GM23338 (cell line): ENCODE results near the gene SBK3. TPM values are rescaled to one million over a fixed set of nuclear protein-coding genes. Genes with fewer than 3 reads are reported as not detected.
"Not testable (repeated sequence)": the region's sequence is repeated elsewhere in the genome, so short reads cannot be mapped to it uniquely, and the experiment has no call there.

Experiments
- ATAC-seq: fragments of 200-7000 bp; cut with Tn5 transposase; 3 replicates; pipeline ENCODE4 v1.9.1; 2020
- DNase-seq: peaks from one replicate; pipeline ENCODE4 v3.0.0-alpha.2; 2015; ENCODE audit warnings: low spot score
- H2AFZ ChIP-seq: fragments of 200-600 bp; sonication (generic); 2 replicates; pipeline ENCODE4 v1.8.0; 2016; ENCODE audit warnings: antibody characterized with exemption, mild to moderate bottlenecking, moderate library complexity
- H3F3A ChIP-seq: fragments of 200-600 bp; sonication (generic); replicated peaks from 2 replicates; pipeline ENCODE4 v1.8.0; 2017; ENCODE audit warnings: antibody characterized with exemption, mixed run types, low read depth
- H3K27ac ChIP-seq: fragments of 200-600 bp; sonication (generic); 2 replicates; pipeline ENCODE4 v1.6.1; 2016; ENCODE audit warnings: low read depth
- H3K27me3 ChIP-seq: fragments of 200-600 bp; sonication (generic); 2 replicates; pipeline ENCODE4 v1.8.0; 2016; ENCODE audit warnings: mild to moderate bottlenecking, mixed run types, moderate library complexity; ENCODE audit not compliant: insufficient read depth
- H3K36me3 ChIP-seq: fragments of 200-600 bp; sonication (generic); 2 replicates; pipeline ENCODE4 v1.8.0; 2016; ENCODE audit warnings: mild to moderate bottlenecking; ENCODE audit not compliant: insufficient read depth
- H3K4me1 ChIP-seq: fragments of 200-600 bp; sonication (generic); 2 replicates; pipeline ENCODE4 v1.8.0; 2016; ENCODE audit warnings: mild to moderate bottlenecking, moderate library complexity; ENCODE audit not compliant: insufficient read depth
- H3K4me2 ChIP-seq: fragments of 200-600 bp; sonication (generic); 2 replicates; pipeline ENCODE4 v1.7.1; 2017; ENCODE audit warnings: mixed run types
- H3K4me3 ChIP-seq: fragments of 200-600 bp; sonication (generic); 2 replicates; pipeline ENCODE4 v1.6.1; 2016; ENCODE audit warnings: mixed run types
- H3K79me2 ChIP-seq: fragments of 200-600 bp; sonication (generic); replicated peaks from 2 replicates; pipeline ENCODE4 v1.8.0; 2017; ENCODE audit warnings: mild to moderate bottlenecking; ENCODE audit not compliant: insufficient read depth
- H3K9me2 ChIP-seq: fragments of 200-600 bp; sonication (generic); 2 replicates; pipeline ENCODE4 v1.8.0; 2017; ENCODE audit not compliant: insufficient read depth
- H4K20me1 ChIP-seq: fragments of 200-600 bp; sonication (generic); replicated peaks from 2 replicates; pipeline ENCODE4 v1.8.0; 2017; ENCODE audit warnings: mild to moderate bottlenecking; ENCODE audit not compliant: insufficient read depth
- H3K27ac Mint-ChIP-seq: 2 replicates; pipeline ENCODE4 v1.8.0; 2020; ENCODE audit warnings: inconsistent platforms, mild to moderate bottlenecking, moderate library complexity, mixed read lengths
- H3K27me3 Mint-ChIP-seq: 3 replicates; pipeline ENCODE4 v1.8.0; 2022; ENCODE audit warnings: low read depth, mild to moderate bottlenecking, moderate library complexity, mixed read lengths, inconsistent platforms; ENCODE audit not compliant: insufficient read depth, poor library complexity
- H3K36me3 Mint-ChIP-seq: 3 replicates; pipeline ENCODE4 v1.8.0; 2021; ENCODE audit warnings: low read depth, mild to moderate bottlenecking, inconsistent platforms, moderate library complexity, mixed read lengths
- H3K4me1 Mint-ChIP-seq: 3 replicates; pipeline ENCODE4 v1.8.0; 2020; ENCODE audit warnings: mild to moderate bottlenecking, inconsistent platforms, mixed read lengths
- H3K4me3 Mint-ChIP-seq: 3 replicates; pipeline ENCODE4 v1.8.0; 2021; ENCODE audit warnings: moderate library complexity, mild to moderate bottlenecking, inconsistent platforms, mixed read lengths
- H3K9me3 Mint-ChIP-seq: 3 replicates; pipeline ENCODE4 v1.8.0; 2020; ENCODE audit warnings: moderate library complexity, mild to moderate bottlenecking, inconsistent platforms, mixed read lengths
- CTCF ChIP-seq, 2 experiments: fragments of 200-600 bp in 1 of 2; sonication (generic) in 1 of 2; conservative IDR thresholded peaks; 2 replicates each; pipeline versions ENCODE4 v1.5.1 to v1.6.1; 2016 to 2017; ENCODE audit warnings: antibody characterized with exemption in 2 of 2, low read depth in 2 of 2, mild to moderate bottlenecking in 2 of 2, moderate library complexity in 1 of 2
- JUNB ChIP-seq: IDR thresholded peaks from one replicate; pipeline ENCODE4 v1.6.1; 2016; ENCODE audit warnings: antibody characterized with exemption; ENCODE audit not compliant: unreplicated experiment
- ZNF114 ChIP-seq: fragments of 250-450 bp; sonication (Bioruptor Pico); IDR thresholded peaks from 2 replicates; pipeline ENCODE4 v1.5.0; 2020; ENCODE audit warnings: mild to moderate bottlenecking, moderate library complexity
- ZNF462 ChIP-seq: fragments of 250-450 bp; sonication (Bioruptor Pico); IDR thresholded peaks from 2 replicates; pipeline ENCODE4 v1.5.0; 2020; ENCODE audit warnings: mild to moderate bottlenecking, moderate library complexity
- polyA plus RNA-seq: library from polyadenylated mRNA; unstranded; fragments of >200 nt; fragmentation: Nextera tagmentation; extraction: Ambion mirVana; gene quantifications from 2 replicates; pipeline ENCODE4 v1.2.1, GENCODE V29; 2016
- total RNA-seq: library from RNA; depleted of rRNA; stranded (reverse); fragments of >200 nt; shearing (Covaris generic); gene quantifications from 2 replicates; pipeline ENCODE4 v1.2.3, GENCODE V29; 2014
- TF ChIP-seq, protein P1 (sequence below): IDR thresholded peaks from one replicate; pipeline ENCODE4 v1.6.1; 2018; ENCODE audit warnings: antibody characterized with exemption; ENCODE audit not compliant: unreplicated experiment

Gene SBK3
- total and polyA plus RNA-seq, 2 experiments from 2014 or later = 0.27 to 0.94 TPM

DNA sequence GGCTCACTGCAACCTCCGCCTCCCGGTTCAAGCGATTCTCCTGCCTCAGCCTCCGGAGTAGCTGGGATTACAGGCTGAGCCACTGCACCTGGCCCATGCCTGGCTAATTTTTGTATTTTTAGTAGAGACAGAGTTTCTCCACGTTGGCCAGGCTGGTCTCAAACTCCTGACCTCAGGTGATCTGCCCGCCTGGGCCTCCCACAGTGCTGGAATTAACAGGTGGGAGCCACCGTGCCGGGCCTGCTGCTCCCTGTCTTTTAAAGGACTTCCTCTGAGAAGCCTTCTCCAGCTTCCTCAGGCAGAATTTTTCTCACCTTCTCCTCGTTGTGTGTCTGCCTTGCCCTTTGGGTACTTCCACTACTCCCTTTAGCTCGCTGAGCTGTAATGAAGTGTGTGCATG, 48.5 kb downstream of the SBK3 start:
- not testable (repeated sequence) for H3K36me3 Mint-ChIP-seq, H3K4me2 ChIP-seq, H3K27ac Mint-ChIP-seq, H3K27me3 ChIP-seq, H2AFZ ChIP-seq, H3K4me1 ChIP-seq, H3K9me2 ChIP-seq, H3K36me3 ChIP-seq, H3K27ac ChIP-seq, H3F3A ChIP-seq, DNase-seq, H3K9me3 Mint-ChIP-seq, H3K4me3 Mint-ChIP-seq, H3K79me2 ChIP-seq, H4K20me1 ChIP-seq, ATAC-seq, H3K27me3 Mint-ChIP-seq, H3K4me3 ChIP-seq
- H3K4me1 Mint-ChIP-seq = peaks cover 13% of the 10 kb centered on the region

DNA sequence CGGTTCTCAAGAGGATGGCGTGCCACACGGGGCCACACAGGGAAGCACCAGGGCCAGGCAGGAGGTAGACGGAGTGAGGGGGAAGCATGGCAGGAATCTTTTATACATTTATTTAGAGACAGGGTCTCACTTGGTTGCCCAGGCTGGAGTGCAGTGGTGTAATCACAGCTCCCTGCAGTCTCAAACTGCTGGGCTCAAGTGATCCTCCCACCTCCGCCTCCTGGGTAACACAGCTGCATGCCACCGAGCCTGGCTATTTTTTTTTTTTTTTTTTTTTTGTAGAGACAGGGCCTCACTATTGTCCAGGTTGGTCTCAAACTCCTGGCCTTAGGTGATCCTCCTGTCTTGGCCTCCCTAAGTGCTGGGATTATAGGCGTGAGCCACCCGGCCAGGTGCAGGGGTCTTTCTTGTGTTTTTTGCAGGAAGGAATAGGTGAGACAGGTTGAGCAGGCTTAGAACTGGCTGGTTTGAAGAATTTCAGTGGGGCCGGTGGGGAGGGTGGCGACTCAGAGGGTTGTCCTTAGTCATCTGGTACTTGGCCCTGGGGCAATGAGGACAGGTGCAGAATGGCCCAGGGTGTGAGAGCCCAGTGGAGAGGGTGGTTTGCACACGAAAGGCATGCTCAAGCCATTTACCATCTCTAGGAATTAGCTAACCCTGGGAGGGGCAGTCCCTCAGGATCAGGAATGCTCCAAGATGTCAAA, 49.5 kb downstream of the SBK3 start:
- Mint-ChIP-seq H3K4me3 (no peak overlapping the region; the same call in 2 of the 3 replicates), H3K4me1 (peaks cover 16% of the 10 kb centered on the region), H3K27me3 (peaks cover 2% of the 10 kb centered on the region), H3K27ac (no peak overlapping the region), H3K9me3 (no peaks in the 10 kb centered on the region; the same call in 2 of the 3 replicates), H3K36me3 (no peaks in the 10 kb centered on the region; the same call in 2 of the 3 replicates)
- Histone ChIP-seq H4K20me1 (no peaks in the 10 kb centered on the region), H3K27ac (no peak overlapping the region), H3K9me2 (no peaks in the 10 kb centered on the region), H3K4me3 (no peak overlapping the region), H3K27me3 (no peaks in the 10 kb centered on the region), H3K79me2 (no peaks in the 10 kb centered on the region), H3K4me2 (no peak overlapping the region), H3K36me3 (no peaks in the 10 kb centered on the region), H3K4me1 (peaks cover 9% of the 10 kb centered on the region; the same call in 1 of the 2 replicates), H2AFZ (no peak overlapping the region), H3F3A (no peaks in the 10 kb centered on the region)
- no peak for DNase-seq
- no peak for TF ChIP-seq ZNF462 (CRISPR knock-in tag)
- TF ChIP-seq CTCF (conservative IDR thresholded peaks at IDR 0.05; ENCODE audit: low read depth in 2 of 2) = no peak
- TF ChIP-seq JUNB = no peak
- no peak for TF ChIP-seq ZNF114
- TF ChIP-seq, protein P1, sequence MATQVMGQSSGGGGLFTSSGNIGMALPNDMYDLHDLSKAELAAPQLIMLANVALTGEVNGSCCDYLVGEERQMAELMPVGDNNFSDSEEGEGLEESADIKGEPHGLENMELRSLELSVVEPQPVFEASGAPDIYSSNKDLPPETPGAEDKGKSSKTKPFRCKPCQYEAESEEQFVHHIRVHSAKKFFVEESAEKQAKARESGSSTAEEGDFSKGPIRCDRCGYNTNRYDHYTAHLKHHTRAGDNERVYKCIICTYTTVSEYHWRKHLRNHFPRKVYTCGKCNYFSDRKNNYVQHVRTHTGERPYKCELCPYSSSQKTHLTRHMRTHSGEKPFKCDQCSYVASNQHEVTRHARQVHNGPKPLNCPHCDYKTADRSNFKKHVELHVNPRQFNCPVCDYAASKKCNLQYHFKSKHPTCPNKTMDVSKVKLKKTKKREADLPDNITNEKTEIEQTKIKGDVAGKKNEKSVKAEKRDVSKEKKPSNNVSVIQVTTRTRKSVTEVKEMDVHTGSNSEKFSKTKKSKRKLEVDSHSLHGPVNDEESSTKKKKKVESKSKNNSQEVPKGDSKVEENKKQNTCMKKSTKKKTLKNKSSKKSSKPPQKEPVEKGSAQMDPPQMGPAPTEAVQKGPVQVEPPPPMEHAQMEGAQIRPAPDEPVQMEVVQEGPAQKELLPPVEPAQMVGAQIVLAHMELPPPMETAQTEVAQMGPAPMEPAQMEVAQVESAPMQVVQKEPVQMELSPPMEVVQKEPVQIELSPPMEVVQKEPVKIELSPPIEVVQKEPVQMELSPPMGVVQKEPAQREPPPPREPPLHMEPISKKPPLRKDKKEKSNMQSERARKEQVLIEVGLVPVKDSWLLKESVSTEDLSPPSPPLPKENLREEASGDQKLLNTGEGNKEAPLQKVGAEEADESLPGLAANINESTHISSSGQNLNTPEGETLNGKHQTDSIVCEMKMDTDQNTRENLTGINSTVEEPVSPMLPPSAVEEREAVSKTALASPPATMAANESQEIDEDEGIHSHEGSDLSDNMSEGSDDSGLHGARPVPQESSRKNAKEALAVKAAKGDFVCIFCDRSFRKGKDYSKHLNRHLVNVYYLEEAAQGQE = no peak
- peak; percentile 62 for ATAC-seq
